Stimulated activated CD8-positive, alpha-beta memory T cell treated with anti-CD3 and anti-CD28 coated beads, Interleukin-4, amount 100 ng/mL, for 4 hours (primary cell): ENCODE measurements around the gene RBM17.
"Not testable (repeated sequence)": the region's sequence is repeated elsewhere in the genome, so short reads cannot be mapped to it uniquely, and the experiment has no call there.

Experiments used
- DNase-seq, 2 donors: peaks; one replicate each; pipeline ENCODE4 v3.0.0-alpha.2; 2020; ENCODE audit warnings: low read depth in 2 of 2, low spot score in 1 of 2

Gene RBM17

DNA sequence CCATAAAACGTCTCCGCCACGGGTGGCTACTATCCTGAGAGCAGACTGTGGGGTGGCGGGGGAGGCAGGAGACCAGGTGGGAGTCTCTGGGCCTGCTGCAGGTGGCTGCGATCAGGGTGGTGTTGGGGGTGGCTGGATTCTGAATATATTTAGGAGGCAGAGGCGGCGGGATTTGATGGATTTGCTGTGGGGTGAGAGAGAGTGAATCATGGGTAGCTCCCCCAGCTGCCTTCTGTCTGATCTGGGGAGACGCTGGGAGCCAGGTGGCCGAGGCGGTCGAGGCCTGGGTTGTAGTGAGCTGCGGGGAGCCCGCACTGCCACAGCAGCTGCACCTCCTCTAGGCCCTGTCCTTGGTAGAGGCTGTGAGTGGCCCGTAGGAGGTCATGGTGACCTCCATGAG lies 65.7 kb downstream of the RBM17 start:
- no peak for DNase-seq

DNA sequence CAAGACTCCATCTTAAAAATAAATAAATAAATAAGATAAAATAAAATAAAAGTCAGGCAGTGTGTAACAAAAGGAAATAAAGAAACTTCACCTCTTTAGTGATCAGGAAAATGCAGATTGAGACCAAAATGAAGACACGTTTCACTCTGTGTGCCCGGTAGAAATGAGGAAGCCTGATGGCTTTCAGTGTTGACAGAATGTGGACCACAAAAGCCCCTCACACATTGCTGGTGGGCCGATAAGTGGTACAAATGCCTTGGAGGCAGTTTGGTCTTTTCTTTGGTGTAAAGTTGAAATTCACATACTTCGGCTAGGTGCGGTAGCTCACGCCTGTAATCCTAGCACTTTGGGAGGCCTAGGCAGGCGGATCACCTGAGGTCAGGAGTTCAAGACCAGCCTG lies 69.4 kb downstream of the RBM17 start:
- no peak for DNase-seq

DNA sequence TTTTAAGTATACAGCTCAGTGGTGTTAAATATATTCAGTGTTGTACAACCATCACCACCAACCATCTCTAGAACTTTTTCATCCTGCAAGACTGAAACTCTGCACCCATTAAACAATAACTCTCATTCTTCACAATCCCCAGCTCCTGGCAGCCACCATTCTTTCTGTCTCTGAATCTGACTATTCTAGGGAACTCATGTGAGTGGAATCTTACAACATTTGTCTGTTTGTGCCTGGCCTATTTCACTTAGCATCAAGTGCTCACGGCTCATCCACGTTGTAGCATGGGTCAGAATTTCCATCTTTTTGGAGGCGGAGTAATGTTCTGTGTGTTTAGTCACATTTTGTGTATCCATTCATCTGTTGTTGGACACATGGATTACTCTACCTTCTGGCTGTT lies 73.1 kb downstream of the RBM17 start:
- DNase-seq, result no peak

DNA sequence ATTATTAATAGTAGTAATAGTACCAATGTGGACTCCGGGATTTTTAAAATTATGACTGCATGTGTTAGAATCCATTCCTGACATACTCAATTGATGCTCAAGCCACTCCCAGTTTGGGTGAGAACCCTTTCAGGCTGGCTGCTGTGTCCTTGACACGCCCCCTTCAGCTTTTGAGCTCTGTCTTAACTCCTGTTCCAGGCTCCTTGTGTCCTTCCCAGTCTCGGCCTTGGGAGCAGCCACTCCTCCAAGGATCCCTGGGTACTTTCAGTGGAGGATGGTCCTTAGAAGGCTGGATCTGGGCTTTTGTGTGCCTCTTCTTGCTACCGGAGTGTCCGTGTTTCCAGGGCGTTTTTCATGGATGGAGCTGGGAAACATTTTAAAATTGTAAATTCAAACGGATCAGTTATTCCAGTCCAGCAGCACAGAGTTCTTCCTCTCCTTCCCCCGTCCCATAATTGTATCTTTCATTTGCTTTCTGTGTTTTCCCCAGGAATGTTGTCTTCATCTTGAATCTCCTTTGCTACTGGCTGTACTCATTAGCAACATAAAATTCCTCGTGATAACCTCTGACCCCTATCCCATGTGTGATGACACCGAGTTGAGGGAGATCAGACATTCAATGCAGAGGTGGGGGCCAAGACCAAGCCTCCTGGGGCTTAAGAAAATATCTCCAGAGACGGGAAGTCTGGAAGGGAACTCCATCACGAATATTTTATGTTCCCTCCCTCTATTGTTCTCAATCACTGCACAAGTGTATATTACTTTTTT lies 73.9 kb downstream of the RBM17 start:
- DNase-seq, result no peak

DNA sequence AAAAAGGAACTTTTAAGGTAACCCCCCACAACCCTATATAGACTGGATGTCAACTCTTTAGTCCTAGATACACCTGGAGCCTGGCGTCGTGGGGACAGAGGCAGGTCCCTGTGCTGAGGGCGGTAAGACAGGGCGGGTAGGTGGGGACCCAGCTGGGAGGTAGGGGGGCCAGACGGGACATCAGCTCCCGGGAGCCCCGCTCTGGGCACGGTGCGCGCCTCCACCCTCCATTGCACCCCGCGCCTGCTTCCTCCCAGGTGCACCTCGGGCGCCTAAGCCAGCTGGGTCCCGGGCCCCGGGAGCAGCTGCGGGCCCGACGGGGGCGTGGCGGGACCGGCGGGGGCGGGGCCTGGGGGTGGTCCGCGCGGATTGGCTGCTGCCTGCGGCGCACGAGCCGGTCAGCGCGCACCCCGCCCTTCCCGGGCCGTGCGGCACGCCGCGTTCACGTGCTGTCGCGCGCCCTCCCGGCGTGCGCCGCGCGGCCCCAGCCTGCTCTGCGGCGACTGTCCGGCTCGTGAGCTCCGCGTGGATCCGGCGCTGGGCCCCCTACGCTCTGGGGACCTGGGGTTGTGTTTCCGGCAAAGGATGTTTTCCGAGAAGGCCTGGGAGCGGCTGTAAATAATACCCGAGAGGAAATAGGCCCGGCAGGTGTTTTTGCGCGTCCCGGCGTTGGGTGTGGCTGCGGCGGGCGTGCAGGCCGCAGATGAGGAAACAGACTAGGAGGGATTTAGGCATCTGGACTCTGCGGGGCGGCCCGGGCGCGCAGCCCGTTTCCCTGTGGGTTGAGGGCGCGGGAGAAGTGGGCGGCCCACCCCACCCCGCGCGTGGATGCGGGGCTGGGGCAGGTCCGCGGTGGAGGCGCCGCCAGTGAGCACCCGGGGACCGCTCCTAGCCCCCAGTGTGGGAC lies 74.8 kb downstream of the RBM17 start:
- peak; percentile 79 to 85 for DNase-seq

DNA sequence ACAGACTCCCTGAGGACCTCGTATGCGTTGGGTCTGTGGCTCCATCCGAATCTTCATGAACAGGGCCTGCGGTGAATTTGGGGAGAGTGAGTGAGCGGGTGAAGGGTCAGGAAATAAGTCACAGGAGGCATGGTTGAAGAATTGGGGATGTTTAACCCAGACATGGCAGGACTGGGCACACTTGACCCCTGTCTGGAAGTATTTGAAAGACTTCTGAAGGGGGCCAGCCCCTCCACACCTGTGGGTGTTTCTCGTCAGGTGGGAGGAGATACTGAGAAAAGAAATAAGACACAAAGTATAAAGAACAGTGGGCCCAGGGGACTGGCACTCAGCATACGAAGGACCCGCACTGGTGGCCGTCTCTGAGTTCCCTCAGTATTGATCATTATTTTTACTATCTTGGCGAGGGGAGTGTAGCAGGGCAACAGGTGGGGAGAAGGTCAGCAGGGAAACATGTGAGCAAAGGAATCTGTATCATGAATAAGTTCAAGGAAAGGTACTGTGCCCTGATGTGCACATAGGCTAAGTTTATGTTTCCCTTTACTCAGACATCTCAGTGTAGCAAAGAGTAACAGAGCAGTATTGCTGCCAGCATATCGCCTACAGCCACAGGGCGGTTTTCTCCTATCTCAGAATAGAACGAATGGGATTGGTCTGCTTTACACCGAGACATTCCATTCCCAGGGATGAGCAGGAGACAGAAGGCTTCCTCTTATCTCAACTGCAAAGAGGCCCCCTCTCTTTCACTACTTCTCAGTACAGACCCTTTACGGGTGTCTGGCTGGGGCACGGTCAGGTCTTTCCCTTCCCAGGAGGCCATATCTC lies 75.6 kb downstream of the RBM17 start:
- no peak for DNase-seq

DNA sequence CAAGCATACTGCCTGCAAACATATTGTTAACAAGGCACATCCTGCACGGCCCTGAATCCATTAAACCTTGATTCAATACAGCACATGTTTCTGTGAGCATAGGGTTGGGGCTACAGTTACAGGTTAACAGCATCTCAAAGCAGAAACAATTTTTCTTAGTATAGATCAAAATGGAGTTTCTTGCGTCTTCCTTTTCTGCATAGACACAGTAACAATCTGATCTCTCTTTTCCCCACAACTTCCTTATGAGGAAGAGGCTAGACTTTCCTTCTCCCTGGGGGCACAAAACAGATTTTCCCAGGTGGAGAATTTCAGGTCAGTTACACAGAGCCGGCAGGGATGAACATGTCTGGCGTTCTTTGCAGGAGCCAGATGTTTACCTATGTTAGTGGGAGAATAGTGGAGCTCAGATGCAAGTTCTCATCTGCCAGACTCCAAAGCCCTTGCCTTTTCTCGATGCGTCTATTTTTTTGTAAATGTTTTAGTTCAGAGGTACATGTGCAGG lies 76.4 kb downstream of the RBM17 start:
- DNase-seq, result no peak

DNA sequence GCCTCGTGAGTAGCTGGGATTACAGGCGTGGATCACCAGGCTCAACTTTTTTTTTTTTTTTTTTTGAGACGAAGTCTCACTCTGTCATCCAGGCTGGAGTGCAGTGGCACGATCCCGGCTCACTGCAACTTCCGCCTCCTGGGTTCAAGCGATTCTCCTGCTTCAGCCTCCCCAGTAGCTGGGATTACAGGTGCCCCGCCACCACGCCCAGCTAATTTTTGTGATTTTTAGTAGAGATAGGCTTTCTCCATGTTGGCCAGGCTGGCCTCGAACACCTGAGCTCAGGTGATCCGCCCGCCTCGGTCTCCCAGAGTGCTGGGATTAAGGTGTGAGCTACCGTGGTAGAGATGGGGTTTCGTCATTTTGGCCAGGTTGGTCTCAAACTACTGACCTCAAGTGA lies 77.1 kb downstream of the RBM17 start:
- DNase-seq, result not testable (repeated sequence)
